DMS153 treated with DMSO at 0.1 percent for 48 hours (cell line): ENCODE results near the gene UBE2U.
"Not testable (repeated sequence)": the region's sequence is repeated elsewhere in the genome, so short reads cannot be mapped to it uniquely, and the experiment has no call there.

Source experiments
- DNase-seq: peaks from one replicate; lab custom pipeline; 2025; ENCODE audit not compliant: unreplicated experiment; lab: John Stamatoyannopoulos, UW

Gene UBE2U

GRCh38 chr1:64187646-64188045, 15.8 kb upstream of the UBE2U start:
- DNase-seq = no peak

GRCh38 chr1:64192290-64192689, 11.1 kb upstream of the UBE2U start:
- no peak for DNase-seq

- DNase-seq = no peak
Measured at GRCh38 chr1:64194168-64195080, 9.0 kb upstream of the UBE2U start.

- DNase-seq = no peak
Measured at GRCh38 chr1:64195081-64195395, 8.4 kb upstream of the UBE2U start.

GRCh38 chr1:64196074-64196870, 7.2 kb upstream of the UBE2U start:
- no peak for DNase-seq

- DNase-seq = no peak
Measured at GRCh38 chr1:64197076-64197475, 6.3 kb upstream of the UBE2U start.

DNA sequence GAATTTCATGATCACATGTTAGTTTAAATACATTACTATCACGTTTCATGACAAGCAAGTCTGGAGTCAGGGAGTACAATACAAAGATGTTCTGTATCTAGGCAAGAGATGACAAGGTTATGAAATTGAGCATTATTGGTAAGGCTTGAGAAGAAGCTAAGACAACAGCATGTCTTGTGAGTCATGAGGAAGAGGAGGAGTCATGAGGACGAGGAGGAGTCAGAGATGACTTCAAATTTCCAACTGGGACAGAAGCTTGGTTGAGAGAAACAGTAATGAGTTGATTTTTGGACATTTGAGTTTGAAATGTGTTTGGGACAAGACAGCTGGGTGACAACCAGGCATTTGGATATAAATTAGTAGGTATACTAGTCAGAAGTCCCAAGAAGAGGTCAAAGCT, 4.3 kb upstream of the UBE2U start:
- no peak for DNase-seq

DNA sequence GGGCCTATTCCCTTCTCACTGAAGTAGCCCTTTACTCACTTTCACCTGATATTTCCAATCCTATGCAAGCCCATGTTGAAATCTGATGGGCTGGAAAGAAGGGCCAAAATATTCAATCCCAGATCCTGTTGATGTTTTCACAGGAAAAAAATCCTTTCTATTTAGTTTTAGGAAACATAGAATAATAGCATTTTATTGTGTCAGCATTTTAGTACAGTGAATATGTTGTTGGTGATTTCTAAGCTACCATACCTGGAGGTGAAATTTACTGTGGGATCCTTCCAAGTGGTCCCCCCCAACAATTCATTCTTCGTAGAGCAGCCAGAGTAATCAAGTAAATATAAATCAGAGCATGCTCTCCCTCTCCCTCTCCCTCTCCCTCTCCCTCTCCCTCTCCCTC, 3.4 kb upstream of the UBE2U start:
- DNase-seq = no peak

- DNase-seq = no peak
Measured at GRCh38 chr1:64209221-64209620, 5.8 kb downstream of the UBE2U start.

DNA sequence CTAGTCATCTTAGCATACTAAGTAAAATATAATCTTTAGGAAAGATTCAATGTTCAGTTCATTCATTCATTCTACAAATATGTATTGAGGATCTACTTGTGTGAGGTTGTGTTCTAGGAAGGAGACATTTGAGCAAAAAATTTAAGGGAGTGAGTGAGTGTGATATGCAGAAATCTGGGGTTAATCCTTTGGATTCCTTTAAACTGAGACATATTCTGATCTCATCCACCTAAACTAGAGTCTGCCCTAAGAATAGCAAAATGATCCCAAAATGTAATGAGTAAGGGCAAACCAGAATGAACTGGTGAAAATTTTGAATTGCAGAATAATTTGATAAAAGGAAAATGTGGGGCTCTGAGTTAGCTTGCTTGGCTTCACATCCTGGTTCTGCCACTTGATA, 8.6 kb downstream of the UBE2U start:
- no peak for DNase-seq

GRCh38 chr1:64215576-64215975, 12.2 kb downstream of the UBE2U start:
- DNase-seq = no peak

DNA sequence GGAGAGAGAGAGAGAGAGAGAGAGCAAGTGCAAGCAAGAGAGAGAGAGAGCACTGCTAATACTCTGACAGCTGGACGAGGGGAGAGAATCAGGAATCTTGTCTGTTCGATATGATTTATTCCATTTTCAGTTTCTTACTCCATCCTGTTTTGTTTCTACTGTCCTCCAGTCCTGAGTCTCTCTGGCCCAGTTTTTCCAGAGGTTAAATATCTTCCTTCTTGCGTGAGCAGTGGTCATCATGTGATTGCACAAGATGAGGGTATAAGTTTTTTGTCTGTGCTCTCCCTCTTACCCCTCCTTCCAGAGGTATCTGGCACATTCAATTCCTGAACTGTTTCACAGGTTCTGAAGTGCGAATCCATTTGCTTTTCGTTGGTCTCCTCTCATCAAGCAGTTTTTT, 16.8 kb downstream of the UBE2U start:
- DNase-seq = no peak

DNA sequence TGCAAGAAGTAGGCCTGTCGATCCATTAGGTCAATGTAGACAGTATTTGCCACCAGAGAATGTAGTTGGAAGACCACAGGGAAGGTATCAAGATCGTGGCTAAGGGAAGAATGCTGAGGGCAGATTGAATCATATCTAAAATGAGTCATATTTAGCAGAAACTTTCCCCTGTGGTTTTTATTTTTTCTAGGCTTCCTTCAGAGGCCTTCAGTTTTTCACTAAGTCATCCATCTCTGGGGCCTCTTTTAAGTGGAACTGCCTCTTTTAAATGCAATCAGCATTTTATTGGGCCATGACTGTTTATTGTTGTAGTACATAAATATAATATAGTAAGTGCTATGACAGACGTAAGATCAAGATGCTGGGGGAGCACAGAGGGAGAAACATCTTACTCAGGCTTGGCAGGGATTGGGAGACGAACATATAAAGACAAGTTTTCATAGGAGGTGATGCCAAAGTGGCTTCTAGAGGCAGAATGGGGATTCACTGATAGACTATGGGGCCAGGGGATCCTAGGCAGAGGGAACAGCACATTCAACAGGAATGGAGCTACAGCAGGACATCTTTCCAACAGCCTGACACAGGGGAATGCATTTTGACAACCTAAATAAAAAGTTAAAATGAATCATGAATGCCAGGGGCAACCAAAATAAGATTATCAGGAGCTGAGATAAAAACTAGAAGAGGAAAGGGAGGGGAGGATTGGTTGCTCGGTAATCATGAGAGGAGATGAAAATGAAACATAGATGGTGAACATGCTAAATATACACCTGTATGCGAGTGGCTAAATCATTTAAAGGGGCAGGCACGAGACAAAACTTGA, 20.1 kb downstream of the UBE2U start:
- DNase-seq = no peak

- not testable (repeated sequence) for DNase-seq
Measured at GRCh38 chr1:64224236-64224635, 20.8 kb downstream of the UBE2U start.

DNA sequence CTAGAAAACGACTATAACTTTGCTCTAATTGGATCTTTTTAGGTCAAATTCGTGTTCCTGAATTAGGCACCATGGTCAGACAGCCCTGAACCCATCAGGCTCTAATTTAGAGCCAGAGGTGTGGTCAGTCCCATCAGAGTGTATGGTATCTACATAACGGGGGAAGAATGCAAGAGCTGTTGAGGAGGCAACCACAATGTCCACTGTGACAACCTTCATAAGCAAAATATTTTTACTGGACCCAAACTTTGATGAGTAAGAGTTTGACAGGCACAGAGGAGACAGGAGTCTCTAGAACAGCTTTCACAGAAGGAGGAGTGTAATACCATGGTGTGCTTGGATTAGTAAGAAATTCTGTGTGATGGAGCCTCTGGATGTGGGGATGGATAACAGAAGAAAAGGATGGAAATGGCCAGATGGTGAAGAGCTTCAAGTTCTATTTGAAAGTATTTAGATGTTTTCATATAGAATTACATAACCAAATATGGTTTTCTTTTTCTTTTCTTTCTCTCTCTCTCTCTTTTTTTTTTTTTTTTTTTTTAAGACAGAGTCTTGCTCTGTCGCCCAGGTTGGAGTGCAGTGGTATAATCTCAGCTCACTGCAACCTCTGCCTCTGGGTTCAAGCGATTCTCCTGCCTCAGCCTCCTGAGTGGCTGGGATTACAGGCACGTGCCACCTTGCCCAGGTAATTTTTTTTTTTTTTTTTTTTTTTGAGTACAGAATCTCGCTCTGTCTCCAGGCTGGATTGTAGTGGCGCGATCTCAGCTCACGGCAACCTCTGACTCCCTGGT, 24.9 kb downstream of the UBE2U start:
- no peak for DNase-seq

DNA sequence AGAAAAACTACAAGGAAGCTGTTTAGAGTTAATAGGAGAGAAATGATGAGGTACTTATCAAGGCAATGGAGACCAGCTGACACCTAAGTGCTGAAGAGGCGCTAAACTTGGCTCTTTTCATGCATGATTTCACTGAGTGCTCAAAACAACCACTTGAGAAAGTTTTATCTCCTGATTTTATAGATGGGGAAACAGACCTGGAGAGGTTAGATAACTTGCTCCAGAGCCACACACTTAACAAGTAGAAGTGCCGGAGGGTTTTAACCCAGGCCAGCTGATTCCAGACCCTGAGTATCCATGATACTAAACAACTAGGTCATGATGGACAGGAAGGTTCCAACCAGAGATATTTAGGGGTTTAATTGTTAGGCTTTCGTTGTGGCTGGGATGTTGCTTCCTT, 25.9 kb downstream of the UBE2U start:
- no peak for DNase-seq

- DNase-seq = peak; percentile 71
Measured at GRCh38 chr1:64231153-64231552, 27.7 kb downstream of the UBE2U start.

GRCh38 chr1:64231654-64232053, 28.2 kb downstream of the UBE2U start:
- no peak for DNase-seq

DNA sequence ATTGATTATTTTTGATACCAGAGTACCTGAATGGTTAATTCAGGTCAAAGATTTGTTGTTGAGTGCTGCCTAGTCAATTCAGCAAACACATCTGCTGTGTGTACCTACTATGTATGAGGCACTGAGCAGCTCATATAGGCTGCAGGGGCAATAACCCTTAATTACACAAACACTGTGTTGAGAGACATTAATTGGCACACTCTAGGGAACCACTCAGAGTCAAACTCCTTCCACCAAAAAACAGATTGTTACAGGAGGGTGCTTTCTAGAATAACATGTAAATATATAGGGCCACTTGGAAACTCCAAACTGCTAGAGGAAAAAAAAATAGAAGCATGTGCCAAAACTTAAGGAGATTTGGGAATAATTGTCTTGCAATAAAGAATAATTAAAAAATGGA, 31.3 kb downstream of the UBE2U start:
- DNase-seq = peak; percentile 40

DNA sequence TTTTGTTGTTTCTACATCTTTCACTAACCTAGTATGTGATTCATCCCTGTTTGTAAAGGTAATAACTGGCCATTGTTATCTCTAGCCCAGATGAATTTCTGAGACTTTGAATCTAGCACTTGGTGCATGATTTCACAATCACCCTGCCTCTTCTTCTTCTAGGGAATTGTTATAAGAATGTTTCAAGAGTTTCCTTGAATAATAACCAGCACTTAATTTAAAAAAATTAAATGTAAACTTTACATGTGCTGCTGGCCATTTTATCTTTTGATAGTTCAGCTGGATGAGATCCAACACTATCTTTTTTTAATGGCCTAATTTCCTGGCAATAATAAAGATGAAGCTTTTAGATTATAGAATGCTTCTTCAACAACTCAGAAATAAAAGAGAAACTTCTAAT, 31.8 kb downstream of the UBE2U start:
- no peak for DNase-seq

- no peak for DNase-seq
Measured at GRCh38 chr1:64235910-64236309, 32.5 kb downstream of the UBE2U start.
